Lung (tissue), 12 donors: ENCODE measurements around the gene KHK. TPM values are rescaled to one million over a fixed set of nuclear protein-coding genes. Genes with fewer than 3 reads are reported as not detected.

Source experiments
- ATAC-seq: fragments of 200-7000 bp; cut with Tn5 transposase; one replicate; pipeline ENCODE4 v1.9.1; 2020; ENCODE audit warnings: moderate number of reproducible peaks; ENCODE audit not compliant: insufficient read depth, low FRiP score
- DNase-seq, 3 donors: peaks; one replicate each; pipeline ENCODE4 v3.0.0-alpha.2; 2013 to 2017
- H3K27ac ChIP-seq, 2 donors: one replicate each; pipeline ENCODE4 v1.5.1; 2013; ENCODE audit warnings: mild to moderate bottlenecking in 2 of 2, moderate library complexity in 2 of 2, control low read depth in 1 of 2, inconsistent platforms in 1 of 2, low read depth in 1 of 2, low read length in 1 of 2
- H3K27me3 ChIP-seq, 3 donors: one replicate each; pipeline ENCODE4 v1.5.1; 2013; ENCODE audit warnings: low read length in 2 of 3; ENCODE audit not compliant: control insufficient read depth in 3 of 3, insufficient read depth in 3 of 3
- H3K36me3 ChIP-seq, 4 donors: one replicate each; pipeline ENCODE4 v1.5.1; 2013; ENCODE audit warnings: low read length in 4 of 4, mild to moderate bottlenecking in 1 of 4, moderate library complexity in 1 of 4; ENCODE audit not compliant: control insufficient read depth in 4 of 4, insufficient read depth in 4 of 4
- H3K4me1 ChIP-seq, 5 donors: one replicate each; pipeline ENCODE4 v1.5.1; 2013; ENCODE audit warnings: low read length in 5 of 5, mild to moderate bottlenecking in 2 of 5, moderate library complexity in 1 of 5; ENCODE audit not compliant: control insufficient read depth in 5 of 5, insufficient read depth in 5 of 5
- H3K4me3 ChIP-seq: one replicate; pipeline ENCODE4 v1.5.1; 2013; ENCODE audit warnings: mild to moderate bottlenecking, control low read depth, moderate library complexity
- H3K9ac ChIP-seq, 2 donors: one replicate each; pipeline ENCODE4 v1.5.1; 2013; ENCODE audit warnings: low read length in 2 of 2, control low read depth in 1 of 2; ENCODE audit not compliant: insufficient read depth in 1 of 2
- H3K9me3 ChIP-seq, 4 donors: one replicate each; pipeline ENCODE4 v1.5.1; 2013; ENCODE audit warnings: low read length in 3 of 4, mild to moderate bottlenecking in 1 of 4, moderate library complexity in 1 of 4; ENCODE audit not compliant: control insufficient read depth in 4 of 4, insufficient read depth in 3 of 4
- CTCF ChIP-seq: IDR thresholded peaks from 2 replicates; pipeline ENCODE4 v1.5.1; 2012; ENCODE audit warnings: mild to moderate bottlenecking; ENCODE audit errors: control extremely low read depth, extremely low read depth
- WGBS, 2 donors: extraction: QIAGEN DNeasy Blood & Tissue Kit; methylation state at CpG; one replicate each; pipeline ENCODE4 v1.1.7; 2013; 5-methylcytosine and 5-hydroxymethylcytosine counted together
- polyA plus RNA-seq, 2 donors: library from polyadenylated mRNA; stranded (reverse); fragments of 200-250 nt; gene quantifications; one replicate each; pipeline ENCODE4 v1.2.1, GENCODE V29; 2013
- total RNA-seq, 2 donors: library from RNA; depleted of rRNA in 1 of 2; stranded (reverse); fragments of >200 nt in 1 of 2; gene quantifications; one replicate each; pipeline ENCODE4 v1.2.1, GENCODE V29; 2014 to 2021
- donor health status: control.
- donor health status: control.
- donor health status: Bipolar disorder and iron deficiency.
- donor health status: healthy.
- donor health status: DM: yes; HTN: yes; CAD: no.

Gene KHK
- total and polyA plus RNA-seq, 4 donors, result 1.6 to 7.6 (median 3.7) TPM

- 92% methylated on average over 20 of the region's 20 CpGs for WGBS, 2 donors
- TF ChIP-seq CTCF, result no peak
- ATAC-seq (no peak), DNase-seq (no peak)
- Histone ChIP-seq H3K36me3 (peaks cover 0 to 52% (median 11%) of the 10 kb centered on the region in 4 donors), H3K9me3 (no peaks in the 10 kb centered on the region), H3K4me3 (no peak overlapping the region), H3K27ac (no peak overlapping the region), H3K27me3 (no peaks in the 10 kb centered on the region), H3K9ac (no peak overlapping the region), H3K4me1 (peaks cover 0 to 59% (median 6%) of the 10 kb centered on the region in 5 donors)
Observed at GRCh38 chr2:27083410-27084296, 2.9 kb upstream of the KHK start.

GRCh38 chr2:27084297-27085061 is 2.1 kb upstream of the KHK start:
- Histone ChIP-seq H3K27me3 (no peaks in the 10 kb centered on the region), H3K27ac (no peak overlapping the region), H3K36me3 (peaks cover 0 to 50% (median 11%) of the 10 kb centered on the region in 4 donors), H3K9me3 (no peaks in the 10 kb centered on the region), H3K4me3 (no peak overlapping the region), H3K9ac (no peak overlapping the region), H3K4me1 (peaks cover 0 to 59% (median 6%) of the 10 kb centered on the region in 5 donors)
- ATAC-seq (no peak), DNase-seq (no peak)
- WGBS, 2 donors, result 89% methylated on average over 6 of the region's 6 CpGs
- TF ChIP-seq CTCF, result no peak

- no peak overlapping the region for H3K4me3 ChIP-seq
- whole genome bisulfite sequencing, 2 donors, result 60 to 66% methylated on average over 10 of the region's 10 CpGs
- no peak overlapping the region for H3K9ac ChIP-seq
- peak overlapping the region; percentile 92 for H3K27ac ChIP-seq
- peaks cover 0 to 56% (median 6%) of the 10 kb centered on the region in 5 donors for H3K4me1 ChIP-seq
- peaks cover 0 to 43% (median 10%) of the 10 kb centered on the region in 4 donors for H3K36me3 ChIP-seq
- DNase-seq (no peak), ATAC-seq (no peak)
- H3K9me3 ChIP-seq, result no peaks in the 10 kb centered on the region
- TF ChIP-seq CTCF, result no peak
- H3K27me3 ChIP-seq, result no peaks in the 10 kb centered on the region
Observed at GRCh38 chr2:27085062-27085672, 1.4 kb upstream of the KHK start.
